K562 (cell line): Measurements from ENCODE around the gene LEPR. TPM values are rescaled to one million over a fixed set of nuclear protein-coding genes. Genes with fewer than 3 reads are reported as not detected.
A peak's percentile ranks its signal among the peaks of the same experiment; 100 is the strongest.

ENCODE experiments used
- ARHGAP35 ChIP-seq: fragments of 450-650 bp; IDR thresholded peaks from 2 replicates; pipeline ENCODE4 v1.6.1; 2018; ENCODE audit not compliant: partially characterized antibody
- BRF1 ChIP-seq: IDR thresholded peaks from 3 replicates; pipeline ENCODE4 v1.6.1; 2011; ENCODE audit warnings: borderline replicate concordance, mild to moderate bottlenecking; ENCODE audit not compliant: insufficient read length; ENCODE audit errors: extremely low read depth
- CBFB ChIP-seq: sonication (generic); formaldehyde crosslinking; IDR thresholded peaks from 2 replicates; pipeline ENCODE4 v1.4.0; 2020; ENCODE audit warnings: mild to moderate bottlenecking, missing genetic modification reagents
- NBN ChIP-seq: fragments of 450-650 bp; IDR thresholded peaks from 2 replicates; pipeline ENCODE4 v1.6.1; 2016; ENCODE audit warnings: low read depth, mild to moderate bottlenecking
- PHF8 ChIP-seq: fragments of 200-600 bp; sonication (generic); IDR thresholded peaks from 2 replicates; pipeline ENCODE4 v1.6.1; 2012; ENCODE audit warnings: mixed run types, mild to moderate bottlenecking, inconsistent platforms, low read length, moderate library complexity, borderline replicate concordance
- RFX7 ChIP-seq: fragments of 250-450 bp; sonication (Bioruptor Pico); IDR thresholded peaks from 2 replicates; pipeline ENCODE4 v1.5.1; 2021; ENCODE audit warnings: mild to moderate bottlenecking
- RHOXF2B ChIP-seq: fragments of 250-450 bp; sonication (Bioruptor Pico); conservative IDR thresholded peaks from 2 replicates; pipeline ENCODE4 v1.5.1; 2021
- SIN3A ChIP-seq, 2 experiments: fragments of 150-350 bp in 1 of 2; IDR thresholded peaks; 2 replicates each; pipeline ENCODE4 v1.6.1; 2011 to 2016; ENCODE audit warnings: borderline replicate concordance in 2 of 2, low read depth in 2 of 2, low read length in 2 of 2, mild to moderate bottlenecking in 2 of 2, moderate library complexity in 2 of 2; ENCODE audit not compliant: control insufficient read depth in 1 of 2
- STAG1 ChIP-seq: sonication (generic); formaldehyde crosslinking; IDR thresholded peaks from 2 replicates; pipeline ENCODE4 v1.5.0; 2020; ENCODE audit warnings: missing genetic modification reagents, borderline replicate concordance
- TAF1 ChIP-seq: IDR thresholded peaks from 2 replicates; pipeline ENCODE4 v1.6.1; 2011; ENCODE audit warnings: mild to moderate bottlenecking, low read length, moderate library complexity; ENCODE audit not compliant: insufficient read depth, control insufficient read depth, severe bottlenecking; ENCODE audit errors: extremely low read depth
- TBP ChIP-seq: optimal IDR thresholded peaks from 2 replicates; pipeline ENCODE3; 2011; ENCODE audit warnings: low read depth, low read length, improper control_type of control experiment
- YBX1 ChIP-seq: fragments of 450-650 bp; IDR thresholded peaks from 2 replicates; pipeline ENCODE4 v1.7.1; 2016; ENCODE audit warnings: mild to moderate bottlenecking
- ZC3H4 ChIP-seq: sonication (generic); formaldehyde crosslinking; IDR thresholded peaks from 2 replicates; pipeline ENCODE4 v1.9.0; 2021; ENCODE audit warnings: missing genetic modification reagents, borderline replicate concordance
- ZNF75A ChIP-seq: fragments of 450-650 bp; formaldehyde crosslinking; IDR thresholded peaks from 2 replicates; pipeline ENCODE4 v1.4.0; 2020; ENCODE audit warnings: mild to moderate bottlenecking
- polyA plus RNA-seq, 8 experiments: library from polyadenylated mRNA; depleted of rRNA in 4 of 8; stranded (reverse) in 5 of 8; unstranded in 3 of 8; fragments of >200 nt; fragmentation: Nextera tagmentation in 2 of 8; fragmentation: Illumina TruSeq in 1 of 8; extraction: Ambion mirVana in 2 of 8; extraction: Trizol in 1 of 8; gene quantifications; 2 replicates each; pipeline versions ENCODE4 v1.2.1 to v1.2.3, GENCODE V29; 2011 to 2014; ENCODE audit warnings: inconsistent platforms in 1 of 8, missing spikeins in 1 of 8
- total RNA-seq, 7 experiments: library from RNA; depleted of rRNA in 6 of 7; stranded (reverse); fragments of >200 nt in 6 of 7; fragmentation: Illumina TruSeq in 2 of 7; extraction: Trizol in 2 of 7; gene quantifications; 2 replicates each; pipeline versions ENCODE4 v1.2.1 to v1.2.3, GENCODE V29; 2011 to 2021; ENCODE audit warnings: low replicate concordance in 1 of 7
- TF ChIP-seq, protein P1 (sequence below): sonication (generic); formaldehyde crosslinking; IDR thresholded peaks from 2 replicates; pipeline ENCODE4 v1.8.0; 2023; ENCODE audit warnings: mild to moderate bottlenecking, missing genetic modification reagents
- TF ChIP-seq, protein P2 (sequence below): fragments of 450-650 bp; IDR thresholded peaks from 2 replicates; pipeline ENCODE4 v1.6.1; 2016
- TF ChIP-seq, protein P3 (sequence below): fragments of 450-650 bp; formaldehyde crosslinking; IDR thresholded peaks from 2 replicates; pipeline ENCODE4 v1.4.0; 2020; ENCODE audit warnings: mild to moderate bottlenecking
- TF ChIP-seq, protein P4 (sequence below): sonication (generic); formaldehyde crosslinking; IDR thresholded peaks from 2 replicates; pipeline ENCODE4 v1.9.0; 2022; ENCODE audit warnings: mild to moderate bottlenecking, missing genetic modification reagents
- TF ChIP-seq, protein P5 (sequence below): fragments of 450-650 bp; IDR thresholded peaks from 2 replicates; pipeline ENCODE4 v1.6.1; 2018; ENCODE audit not compliant: partially characterized antibody

LEPR gene
- total and polyA plus RNA-seq, 9 of the 15 experiments (the other 6 are each of a cell fraction or from before 2014, with no cell fraction given): 12.2 to 111 (median 43.1) TPM

DNA sequence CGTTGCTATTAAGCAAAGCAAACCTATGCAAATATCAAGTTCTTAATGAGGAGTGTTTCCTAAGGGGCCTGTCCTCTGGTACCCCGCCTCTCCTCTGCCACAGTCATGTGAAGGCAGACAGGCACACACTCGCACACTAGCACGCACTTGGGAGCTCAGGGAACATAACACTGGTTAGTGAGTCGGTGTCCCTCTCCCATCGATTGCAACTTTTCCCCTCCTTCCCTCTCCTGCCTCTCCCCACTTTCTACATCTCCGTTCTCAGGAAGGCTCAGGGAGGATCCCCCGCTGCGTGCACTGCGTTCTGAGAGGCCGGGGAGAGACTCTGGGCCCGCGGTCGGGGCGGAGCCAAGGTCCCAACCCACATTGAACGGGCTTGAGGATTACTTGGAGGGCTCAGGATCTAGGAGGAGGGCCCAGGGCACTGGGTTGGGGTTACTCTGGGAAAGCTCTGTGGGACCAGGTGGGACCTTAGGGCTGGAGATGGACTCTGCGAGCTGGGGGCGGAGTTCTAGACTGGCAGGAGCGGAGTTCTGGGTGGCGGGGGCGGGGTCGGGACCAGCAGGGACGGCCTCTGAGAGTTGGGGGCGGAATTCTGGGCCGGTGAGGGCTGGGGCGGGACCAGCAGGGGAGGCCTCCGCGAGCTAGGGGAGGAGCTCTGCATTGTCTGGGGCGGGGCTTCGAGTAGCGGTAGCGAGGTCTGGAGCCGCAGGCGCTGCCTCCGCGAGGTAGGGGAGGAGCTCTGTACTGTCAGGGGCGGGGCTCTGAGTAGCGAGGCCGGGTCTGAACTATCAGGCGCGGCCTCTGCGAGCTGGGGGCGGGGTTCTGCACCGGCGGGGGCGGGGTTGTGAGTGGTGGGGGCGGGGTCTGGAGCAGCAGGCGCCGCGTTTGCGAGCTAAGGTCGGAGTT, 533 bp upstream of the LEPR start (continued):
- TF ChIP-seq, protein P1, sequence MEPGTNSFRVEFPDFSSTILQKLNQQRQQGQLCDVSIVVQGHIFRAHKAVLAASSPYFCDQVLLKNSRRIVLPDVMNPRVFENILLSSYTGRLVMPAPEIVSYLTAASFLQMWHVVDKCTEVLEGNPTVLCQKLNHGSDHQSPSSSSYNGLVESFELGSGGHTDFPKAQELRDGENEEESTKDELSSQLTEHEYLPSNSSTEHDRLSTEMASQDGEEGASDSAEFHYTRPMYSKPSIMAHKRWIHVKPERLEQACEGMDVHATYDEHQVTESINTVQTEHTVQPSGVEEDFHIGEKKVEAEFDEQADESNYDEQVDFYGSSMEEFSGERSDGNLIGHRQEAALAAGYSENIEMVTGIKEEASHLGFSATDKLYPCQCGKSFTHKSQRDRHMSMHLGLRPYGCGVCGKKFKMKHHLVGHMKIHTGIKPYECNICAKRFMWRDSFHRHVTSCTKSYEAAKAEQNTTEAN: no peak
- TF ChIP-seq, protein P2, sequence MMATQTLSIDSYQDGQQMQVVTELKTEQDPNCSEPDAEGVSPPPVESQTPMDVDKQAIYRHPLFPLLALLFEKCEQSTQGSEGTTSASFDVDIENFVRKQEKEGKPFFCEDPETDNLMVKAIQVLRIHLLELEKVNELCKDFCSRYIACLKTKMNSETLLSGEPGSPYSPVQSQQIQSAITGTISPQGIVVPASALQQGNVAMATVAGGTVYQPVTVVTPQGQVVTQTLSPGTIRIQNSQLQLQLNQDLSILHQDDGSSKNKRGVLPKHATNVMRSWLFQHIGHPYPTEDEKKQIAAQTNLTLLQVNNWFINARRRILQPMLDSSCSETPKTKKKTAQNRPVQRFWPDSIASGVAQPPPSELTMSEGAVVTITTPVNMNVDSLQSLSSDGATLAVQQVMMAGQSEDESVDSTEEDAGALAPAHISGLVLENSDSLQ: peak; percentile 78
- TF ChIP-seq YBX1 (no peak), RFX7 (CRISPR knock-in tag) (no peak), ARHGAP35 (no peak), CBFB (CRISPR knock-in tag) (0 out of 2 replicates have a peak, but pooled peaks have one; percentile 33), TAF1 (peak; percentile 21), STAG1 (CRISPR knock-in tag) (no peak), RHOXF2B (no peak), BRF1 (no peak), NBN (peak; percentile 61; the same call in 1 of the 2 replicates), SIN3A (IDR thresholded peaks at IDR 0.05; ENCODE audit: borderline replicate concordance in 2 of 2, control insufficient read depth in 1 of 2, low read depth in 2 of 2, low read length in 2 of 2) (no peak; a peak in 1 of 4 replicates), PHF8 (peak; percentile 33; the same call in 1 of the 2 replicates), ZC3H4 (CRISPR knock-in tag) (no peak), TBP (peak; percentile 64), ZNF75A (CRISPR knock-in tag) (no peak)
- TF ChIP-seq, protein P3, sequence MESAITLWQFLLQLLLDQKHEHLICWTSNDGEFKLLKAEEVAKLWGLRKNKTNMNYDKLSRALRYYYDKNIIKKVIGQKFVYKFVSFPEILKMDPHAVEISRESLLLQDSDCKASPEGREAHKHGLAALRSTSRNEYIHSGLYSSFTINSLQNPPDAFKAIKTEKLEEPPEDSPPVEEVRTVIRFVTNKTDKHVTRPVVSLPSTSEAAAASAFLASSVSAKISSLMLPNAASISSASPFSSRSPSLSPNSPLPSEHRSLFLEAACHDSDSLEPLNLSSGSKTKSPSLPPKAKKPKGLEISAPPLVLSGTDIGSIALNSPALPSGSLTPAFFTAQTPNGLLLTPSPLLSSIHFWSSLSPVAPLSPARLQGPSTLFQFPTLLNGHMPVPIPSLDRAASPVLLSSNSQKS: no peak
- TF ChIP-seq, protein P4, sequence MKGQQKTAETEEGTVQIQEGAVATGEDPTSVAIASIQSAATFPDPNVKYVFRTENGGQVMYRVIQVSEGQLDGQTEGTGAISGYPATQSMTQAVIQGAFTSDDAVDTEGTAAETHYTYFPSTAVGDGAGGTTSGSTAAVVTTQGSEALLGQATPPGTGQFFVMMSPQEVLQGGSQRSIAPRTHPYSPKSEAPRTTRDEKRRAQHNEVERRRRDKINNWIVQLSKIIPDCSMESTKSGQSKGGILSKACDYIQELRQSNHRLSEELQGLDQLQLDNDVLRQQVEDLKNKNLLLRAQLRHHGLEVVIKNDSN (CRISPR knock-in tag): peak; percentile 57; the same call in 1 of the 2 replicates
- TF ChIP-seq, protein P5, sequence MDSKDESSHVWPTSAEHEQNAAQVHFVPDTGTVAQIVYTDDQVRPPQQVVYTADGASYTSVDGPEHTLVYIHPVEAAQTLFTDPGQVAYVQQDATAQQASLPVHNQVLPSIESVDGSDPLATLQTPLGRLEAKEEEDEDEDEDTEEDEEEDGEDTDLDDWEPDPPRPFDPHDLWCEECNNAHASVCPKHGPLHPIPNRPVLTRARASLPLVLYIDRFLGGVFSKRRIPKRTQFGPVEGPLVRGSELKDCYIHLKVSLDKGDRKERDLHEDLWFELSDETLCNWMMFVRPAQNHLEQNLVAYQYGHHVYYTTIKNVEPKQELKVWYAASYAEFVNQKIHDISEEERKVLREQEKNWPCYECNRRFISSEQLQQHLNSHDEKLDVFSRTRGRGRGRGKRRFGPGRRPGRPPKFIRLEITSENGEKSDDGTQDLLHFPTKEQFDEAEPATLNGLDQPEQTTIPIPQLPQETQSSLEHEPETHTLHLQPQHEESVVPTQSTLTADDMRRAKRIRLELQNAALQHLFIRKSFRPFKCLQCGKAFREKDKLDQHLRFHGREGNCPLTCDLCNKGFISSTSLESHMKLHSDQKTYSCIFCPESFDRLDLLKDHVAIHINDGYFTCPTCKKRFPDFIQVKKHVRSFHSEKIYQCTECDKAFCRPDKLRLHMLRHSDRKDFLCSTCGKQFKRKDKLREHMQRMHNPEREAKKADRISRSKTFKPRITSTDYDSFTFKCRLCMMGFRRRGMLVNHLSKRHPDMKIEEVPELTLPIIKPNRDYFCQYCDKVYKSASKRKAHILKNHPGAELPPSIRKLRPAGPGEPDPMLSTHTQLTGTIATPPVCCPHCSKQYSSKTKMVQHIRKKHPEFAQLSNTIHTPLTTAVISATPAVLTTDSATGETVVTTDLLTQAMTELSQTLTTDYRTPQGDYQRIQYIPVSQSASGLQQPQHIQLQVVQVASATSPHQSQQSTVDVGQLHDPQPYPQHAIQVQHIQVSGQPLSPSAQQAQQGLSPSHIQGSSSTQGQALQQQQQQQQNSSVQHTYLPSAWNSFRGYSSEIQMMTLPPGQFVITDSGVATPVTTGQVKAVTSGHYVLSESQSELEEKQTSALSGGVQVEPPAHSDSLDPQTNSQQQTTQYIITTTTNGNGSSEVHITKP: peak; percentile 70
